SIG-M5 treated with dmso at 0.1 percent for 504 hours (cell line): Measurements from ENCODE around the gene MATCAP1.

ENCODE experiments used
- DNase-seq: peaks from one replicate; lab custom pipeline; 2025; ENCODE audit not compliant: unreplicated experiment; lab: John Stamatoyannopoulos, UW

MATCAP1 gene

DNA sequence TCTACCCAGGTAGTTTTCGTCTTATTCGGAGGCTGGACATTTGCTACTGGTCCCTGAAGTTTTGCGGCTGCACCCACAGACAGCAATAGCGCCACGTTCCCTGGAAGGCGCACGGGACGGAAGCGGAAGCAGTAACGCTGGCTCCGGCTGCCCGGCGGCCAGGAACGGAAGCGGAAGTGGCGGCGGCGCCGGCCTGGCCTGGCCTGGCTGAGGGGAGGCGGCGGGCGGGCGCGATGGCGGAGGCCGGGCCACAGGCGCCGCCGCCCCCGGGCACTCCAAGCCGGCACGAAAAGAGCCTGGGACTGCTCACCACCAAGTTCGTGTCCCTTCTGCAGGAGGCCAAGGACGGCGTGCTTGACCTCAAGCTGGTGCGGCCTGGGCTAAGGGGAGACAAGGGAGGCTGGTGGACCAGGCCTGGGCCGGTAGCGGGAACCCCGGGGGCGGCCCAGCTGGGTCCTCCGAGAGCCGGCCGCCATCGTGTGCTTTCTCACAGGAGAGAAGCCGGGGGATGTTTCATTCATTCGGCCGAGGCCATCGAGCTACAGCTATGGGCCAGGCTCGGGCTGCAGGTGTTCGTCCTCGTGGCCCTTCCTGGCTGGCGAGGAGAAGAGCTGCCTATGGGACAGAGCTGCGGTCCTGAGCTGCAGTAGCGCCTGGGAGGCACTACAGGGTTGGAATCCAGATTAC, 8.4 kb upstream of the MATCAP1 start, which contains the start of gene E2F4:
Gene E2F4, plus strand, starts transcription at position 161 of the 687 bp plus-strand sequence. Its CDS starts 73 bp downstream, at position 234.
- peak; percentile 92 for DNase-seq

- DNase-seq, result no peak
Measured at GRCh38 chr16:67191411-67191994, 7.7 kb upstream of the MATCAP1 start.

DNA sequence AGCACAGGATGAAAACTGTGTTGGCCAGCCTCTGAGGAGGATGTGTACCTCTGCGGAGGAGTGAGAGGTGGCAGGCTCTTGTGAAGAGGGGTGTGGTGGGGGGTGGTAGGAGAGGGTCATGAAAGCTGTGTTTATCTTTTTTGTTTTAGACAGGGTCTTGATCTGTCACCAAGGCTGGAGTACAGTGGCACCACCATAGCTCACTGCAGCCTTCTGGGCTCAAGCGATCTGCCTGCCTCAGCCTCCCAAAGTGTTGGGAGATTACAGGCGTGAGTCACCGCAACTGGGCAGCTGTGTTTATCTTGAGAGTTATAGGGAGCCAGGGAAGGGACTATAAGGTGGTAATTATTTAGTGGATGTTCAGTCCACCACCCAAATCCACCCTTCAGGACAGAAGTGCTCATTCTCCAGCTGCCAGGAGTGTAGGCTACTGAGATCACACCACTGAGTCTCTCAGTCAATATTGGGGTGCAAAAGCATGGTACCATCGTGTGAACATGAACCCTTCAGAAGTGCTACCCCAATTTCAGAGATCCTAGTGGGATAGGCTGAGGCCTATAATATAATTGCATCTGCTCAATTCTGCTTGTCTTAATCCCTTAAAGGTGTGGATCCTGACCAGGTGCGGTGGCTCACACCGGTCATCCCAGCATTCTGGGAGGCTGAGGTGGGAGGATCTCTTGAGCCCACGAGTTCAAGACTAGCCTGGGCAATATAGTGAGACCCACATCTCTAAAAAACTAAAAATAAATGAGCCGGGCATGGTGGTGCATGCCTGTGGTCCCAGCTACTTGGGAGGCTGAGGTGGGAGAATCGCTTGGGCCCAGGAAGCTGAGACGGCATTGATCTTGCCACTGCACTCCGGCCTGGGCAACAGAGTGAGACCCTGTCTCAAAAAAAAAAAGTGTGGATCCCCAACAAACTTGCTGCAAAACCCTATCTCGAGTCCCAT, 7.0 kb upstream of the MATCAP1 start:
- DNase-seq, result no peak

GRCh38 chr16:67190041-67190440, 6.3 kb upstream of the MATCAP1 start, which contains the start of gene EXOC3L1:
Gene EXOC3L1, minus strand, starts transcription at chr16:67190136. Its CDS starts 460 bp downstream, at chr16:67189676.
- DNase-seq, result no peak

DNA sequence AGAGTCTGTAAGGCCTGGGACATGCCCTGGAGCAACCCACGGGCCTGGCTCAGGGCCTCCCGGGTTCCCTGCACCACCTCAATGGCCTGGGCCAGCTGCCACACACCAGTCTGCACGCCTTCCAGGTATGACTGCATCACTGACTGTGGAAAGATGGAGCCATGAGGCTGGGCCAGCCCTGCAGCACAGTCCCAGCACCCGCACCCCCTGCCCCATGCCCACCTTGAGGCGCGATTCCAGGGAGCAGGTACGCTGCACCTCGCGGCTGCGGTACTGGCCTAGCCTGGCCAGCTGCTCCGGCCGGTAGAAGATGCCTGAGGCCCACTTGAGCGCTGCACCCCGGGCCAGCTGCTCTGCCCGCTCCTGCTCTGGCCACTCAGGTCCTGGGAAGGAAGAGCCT, 5.0 kb upstream of the MATCAP1 start:
- no peak for DNase-seq

- DNase-seq, result no peak
Measured at GRCh38 chr16:67188323-67188722, 4.6 kb upstream of the MATCAP1 start.

GRCh38 chr16:67187175-67187890, 3.6 kb upstream of the MATCAP1 start:
- DNase-seq, result no peak

- DNase-seq, result no peak
Measured at GRCh38 chr16:67186550-67186950, 2.8 kb upstream of the MATCAP1 start.

DNA sequence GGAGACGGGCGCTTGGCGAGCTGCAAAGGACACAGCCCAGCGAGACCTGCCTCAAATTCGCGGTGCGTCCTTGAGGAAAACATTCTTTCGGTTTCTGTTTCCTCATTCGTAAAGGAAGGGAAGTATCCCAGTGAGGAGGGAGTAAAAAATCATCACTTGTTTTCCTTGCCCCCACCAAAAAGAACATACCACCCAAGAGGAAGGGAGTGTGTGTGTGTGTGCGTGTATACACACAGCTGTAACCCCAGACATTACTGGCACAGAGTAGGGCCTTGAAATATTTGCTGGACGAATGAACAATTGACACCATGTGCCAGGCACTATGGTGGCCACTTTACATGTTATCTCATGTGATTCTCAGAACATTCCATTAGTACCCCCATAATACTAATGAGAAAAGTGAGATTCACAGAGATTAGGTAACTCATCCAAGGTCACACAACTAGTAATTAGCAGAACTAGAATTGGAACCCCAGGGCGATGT, 1.9 kb upstream of the MATCAP1 start:
- no peak for DNase-seq

GRCh38 chr16:67184995-67185650, 1.4 kb upstream of the MATCAP1 start:
- peak; percentile 71 for DNase-seq

GRCh38 chr16:67184453-67184994, 761 bp upstream of the MATCAP1 start:
- no peak for DNase-seq

DNA sequence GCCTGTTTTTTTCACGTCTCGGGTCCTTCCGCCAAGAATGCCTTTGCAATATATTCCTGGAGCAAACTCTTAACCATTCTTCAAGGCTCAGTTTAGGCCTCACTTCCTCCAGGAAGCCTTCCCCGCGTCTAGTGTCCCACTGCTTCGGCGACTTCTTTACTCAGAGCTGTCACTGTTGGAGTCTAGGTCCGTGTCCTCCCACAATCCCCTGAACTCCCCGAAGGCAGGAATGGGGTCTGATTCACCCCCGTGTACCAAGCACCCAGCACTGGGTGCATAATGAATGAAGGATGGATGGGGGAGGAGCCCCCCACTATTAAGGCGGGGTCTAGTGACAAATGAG, 508 bp downstream of the MATCAP1 start:
- DNase-seq, result no peak

GRCh38 chr16:67182288-67182687, 1.5 kb downstream of the MATCAP1 start:
- DNase-seq, result no peak

DNA sequence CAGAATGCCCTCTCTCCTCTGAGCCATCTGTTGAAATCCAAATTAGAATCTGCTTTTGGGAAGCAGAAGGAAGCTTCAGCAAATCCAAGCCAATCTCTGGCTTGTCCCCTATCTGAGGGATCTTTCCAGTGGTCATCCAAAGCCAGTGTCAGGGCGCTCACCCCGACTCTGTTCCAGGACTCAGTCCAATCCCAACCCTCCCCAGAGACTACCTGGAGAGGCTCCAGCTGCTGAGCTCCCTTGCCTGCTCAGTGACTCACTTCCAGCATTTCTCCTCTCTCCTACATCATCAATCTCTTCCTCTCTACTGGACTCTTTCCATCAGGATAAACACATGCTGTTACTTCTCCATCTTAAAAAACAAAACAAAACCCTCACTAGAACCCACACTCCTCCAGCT, 2.4 kb downstream of the MATCAP1 start:
- no peak for DNase-seq

DNA sequence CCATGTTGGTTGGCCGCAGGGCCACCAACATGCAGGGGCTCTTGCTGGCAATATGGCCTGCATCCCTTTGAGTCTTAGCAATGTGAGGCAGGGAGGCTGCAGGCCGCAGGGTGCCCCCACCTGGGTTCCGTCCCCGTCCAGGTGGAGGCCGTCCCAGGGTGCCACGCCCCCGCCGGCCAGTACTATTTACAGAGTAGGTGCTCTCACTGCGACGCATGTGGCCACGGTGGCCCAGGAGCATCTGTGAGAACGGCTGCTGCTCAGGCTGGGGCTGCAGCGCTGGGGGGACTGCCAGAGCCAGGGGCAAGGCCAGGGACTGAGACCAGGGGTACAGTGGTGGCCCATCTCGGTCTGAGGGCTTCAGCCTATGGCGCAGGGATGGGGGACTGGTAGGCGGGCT, 3.6 kb downstream of the MATCAP1 start:
- no peak for DNase-seq

- no peak for DNase-seq
Measured at GRCh38 chr16:67179421-67180080, 4.2 kb downstream of the MATCAP1 start.

GRCh38 chr16:67177743-67178699, 5.7 kb downstream of the MATCAP1 start:
- peak; percentile 40 for DNase-seq

GRCh38 chr16:67176662-67177061, 7.1 kb downstream of the MATCAP1 start:
- DNase-seq, result no peak
